ENCODE data around the gene BPIFA1.
A peak's percentile ranks its signal among the peaks of the same experiment; 100 is the strongest.

BPIFA1 gene

DNA sequence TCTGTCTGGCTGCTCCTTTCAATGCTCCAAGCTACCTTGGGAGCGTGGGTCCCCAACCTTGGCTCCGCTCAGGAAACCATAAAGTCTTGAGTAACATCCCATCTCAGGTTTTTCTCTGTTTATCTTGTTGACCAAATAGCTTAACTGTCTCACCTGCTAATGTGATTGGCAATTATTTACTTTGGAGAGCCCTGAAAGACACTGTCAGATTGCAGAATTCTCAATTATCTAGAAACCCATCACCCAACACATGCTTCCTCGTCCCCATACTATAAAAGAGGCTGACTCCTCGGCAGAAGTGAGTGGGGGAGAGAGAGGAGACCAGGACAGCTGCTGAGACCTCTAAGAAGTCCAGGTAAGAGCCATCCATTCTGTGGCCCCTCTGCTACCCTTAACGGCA lies at the start of gene BPIFA1:
TSS of gene BPIFA1 (plus strand) at position 301 of the 400 bp plus-strand sequence. CDS start 1,716 bp downstream, outside the sequence.
- no peak for DNase-seq

GRCh38 chr20:33187491-33187890 lies 48.3 kb upstream of the BPIFA1 start:
- DNase-seq, result no peak

DNA sequence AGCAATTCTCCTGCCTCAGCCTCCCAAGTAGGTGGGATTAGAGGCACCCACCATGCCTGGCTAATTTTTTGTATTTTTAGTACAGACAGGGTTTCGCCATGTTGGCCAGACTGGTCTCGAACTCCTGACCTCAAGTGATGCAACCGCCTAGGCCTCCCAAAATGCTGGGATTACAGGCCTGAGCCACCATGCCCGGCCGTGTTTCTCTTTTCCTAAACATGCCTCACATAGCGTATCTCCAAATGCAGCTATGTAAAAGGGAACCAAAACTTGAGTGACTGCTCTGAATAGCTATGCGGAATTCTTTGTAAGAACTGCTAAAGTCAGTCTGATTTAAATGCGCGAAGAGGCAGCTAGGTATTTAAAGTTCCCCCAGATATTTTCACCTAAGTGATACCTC lies 47.4 kb upstream of the BPIFA1 start:
- DNase-seq, result no peak

- DNase-seq, result no peak
Observed at GRCh38 chr20:33191484-33191883, 44.3 kb upstream of the BPIFA1 start.

DNA sequence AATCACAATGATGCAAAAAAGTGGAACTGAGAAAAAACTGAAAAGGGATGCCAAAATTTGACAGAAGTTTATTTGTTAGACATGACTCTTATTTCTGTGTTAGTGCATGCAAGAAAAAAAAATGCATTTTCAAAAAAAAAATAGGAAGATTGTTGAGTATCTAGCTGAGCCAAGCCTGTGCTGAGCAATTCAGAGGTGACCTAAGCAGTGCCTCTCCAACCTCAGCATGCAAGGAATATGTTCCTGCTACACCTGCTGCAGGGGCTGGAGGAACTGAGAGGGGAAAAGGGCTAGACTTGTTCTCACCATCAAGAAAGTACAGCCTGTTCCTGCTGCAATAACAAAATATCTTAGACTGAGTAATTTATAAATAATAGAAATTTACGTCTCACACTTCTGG lies 43.8 kb upstream of the BPIFA1 start:
- DNase-seq, result no peak

DNA sequence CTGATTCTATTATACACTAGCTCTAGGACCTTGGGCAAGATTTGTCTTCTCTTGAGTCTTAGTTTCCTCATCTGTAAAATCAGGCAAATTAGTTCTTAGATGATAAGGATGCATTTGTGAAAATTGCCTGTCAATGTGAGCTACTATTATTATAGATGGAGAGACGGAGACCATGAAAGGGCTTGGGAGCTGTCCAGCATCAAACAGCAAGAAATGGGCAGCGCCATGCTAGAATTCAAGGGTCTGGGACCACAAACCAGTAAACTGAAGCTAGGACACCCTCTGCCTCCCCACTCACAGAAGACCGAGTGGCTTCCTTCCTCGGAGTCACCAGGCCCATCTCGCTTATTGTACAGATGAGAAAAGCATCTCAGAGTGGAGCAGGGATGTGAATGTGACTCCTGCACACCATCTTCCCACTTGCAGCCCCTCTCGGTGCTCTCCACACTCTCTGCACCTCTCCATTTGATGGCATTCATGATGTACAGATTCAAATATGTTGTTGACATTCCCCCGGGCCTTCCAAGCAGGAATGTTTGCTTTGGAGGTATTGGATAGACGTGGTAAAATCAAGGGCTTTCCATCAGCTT lies 42.8 kb upstream of the BPIFA1 start:
- no peak for DNase-seq

DNA sequence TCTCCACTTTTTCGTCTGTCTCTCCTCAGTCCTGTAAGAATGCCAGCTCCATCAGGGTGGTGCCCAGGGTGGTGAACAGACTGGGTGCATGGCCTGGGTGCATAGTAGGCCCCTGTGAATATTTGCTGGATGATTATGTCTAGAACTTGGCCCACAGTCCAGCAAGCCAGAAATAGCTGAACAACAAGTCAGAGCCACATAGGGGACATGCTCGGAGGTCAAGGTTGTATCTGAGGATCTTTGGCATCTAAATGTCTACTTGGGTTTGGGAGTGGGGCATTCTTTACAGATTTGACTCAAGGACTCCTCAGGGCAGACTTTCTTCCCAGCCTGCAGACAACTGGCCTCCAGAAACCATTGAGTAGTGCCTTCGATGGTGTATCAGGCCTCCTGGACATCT lies 36.8 kb upstream of the BPIFA1 start:
- no peak for DNase-seq

DNA sequence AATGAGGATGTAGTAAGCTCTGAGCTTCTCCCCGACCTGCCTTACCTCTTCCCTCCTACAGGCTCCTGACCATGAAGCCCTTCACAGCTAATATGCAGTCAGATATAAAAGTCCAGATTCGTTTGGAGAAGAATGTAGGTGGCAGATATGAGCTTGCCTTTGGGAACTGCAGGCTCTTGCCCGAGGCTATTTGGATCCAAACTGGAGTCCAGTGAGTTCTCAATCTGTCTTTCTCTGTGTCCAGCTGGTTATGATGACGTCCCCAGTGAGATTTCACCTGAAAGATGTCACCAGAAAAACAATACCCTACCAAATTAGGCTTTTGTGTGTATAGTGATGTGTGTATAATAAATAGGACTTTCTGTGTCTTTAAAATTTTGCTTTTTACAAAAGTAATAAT lies 33.3 kb upstream of the BPIFA1 start:
- no peak for DNase-seq

GRCh38 chr20:33203444-33203843 lies 32.4 kb upstream of the BPIFA1 start:
- no peak for DNase-seq

DNA sequence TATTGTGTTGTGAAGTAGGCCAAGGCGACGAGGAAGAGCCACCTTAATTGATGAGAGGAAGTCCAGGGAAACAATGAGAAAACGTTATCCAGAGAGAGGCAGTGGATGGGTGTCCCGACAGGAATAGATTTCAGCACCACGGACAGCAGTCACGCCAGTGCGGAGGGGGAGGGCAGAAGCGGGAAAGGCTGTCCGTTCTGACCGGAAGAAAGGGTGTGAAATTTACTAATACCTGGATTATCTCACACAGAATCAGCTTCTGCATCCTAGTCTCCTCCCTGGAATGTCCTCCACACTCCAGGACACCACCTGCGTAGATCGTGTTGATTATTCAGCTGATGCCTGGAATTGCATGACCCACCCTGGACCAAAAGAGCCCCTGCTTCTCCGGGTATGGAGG lies 26.0 kb upstream of the BPIFA1 start:
- DNase-seq, result peak in 1 of 2 experiments; percentile 19

GRCh38 chr20:33210371-33210770 lies 25.4 kb upstream of the BPIFA1 start:
- no peak for DNase-seq

GRCh38 chr20:33211817-33212424 lies 23.9 kb upstream of the BPIFA1 start:
- DNase-seq, result no peak

- DNase-seq, result no peak
Observed at GRCh38 chr20:33217052-33217451, 18.7 kb upstream of the BPIFA1 start, which contains the start of gene BPIFA3. Gene BPIFA3 (plus strand): TSS chr20:33217352. CDS start chr20:33217537, 185 bp downstream.

DNA sequence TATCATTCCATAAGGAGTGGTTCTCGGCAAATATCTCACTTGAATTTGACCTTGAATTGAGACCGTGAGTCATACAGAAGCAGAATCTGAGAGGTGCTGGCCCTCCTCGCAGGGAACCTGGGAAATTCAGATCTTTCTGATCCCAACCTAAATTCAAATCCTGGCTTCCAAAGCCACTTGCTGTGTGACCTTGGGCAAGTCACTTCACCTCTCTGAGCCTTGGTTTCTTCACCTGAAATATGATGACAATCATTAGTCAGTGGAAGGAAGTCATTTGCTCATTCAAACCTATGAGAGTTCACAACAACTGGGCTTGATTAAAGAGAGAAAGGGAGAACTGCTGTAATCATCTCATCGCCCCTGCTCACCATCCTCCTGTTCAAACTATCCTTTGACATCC lies 11.4 kb upstream of the BPIFA1 start:
- no peak for DNase-seq

DNA sequence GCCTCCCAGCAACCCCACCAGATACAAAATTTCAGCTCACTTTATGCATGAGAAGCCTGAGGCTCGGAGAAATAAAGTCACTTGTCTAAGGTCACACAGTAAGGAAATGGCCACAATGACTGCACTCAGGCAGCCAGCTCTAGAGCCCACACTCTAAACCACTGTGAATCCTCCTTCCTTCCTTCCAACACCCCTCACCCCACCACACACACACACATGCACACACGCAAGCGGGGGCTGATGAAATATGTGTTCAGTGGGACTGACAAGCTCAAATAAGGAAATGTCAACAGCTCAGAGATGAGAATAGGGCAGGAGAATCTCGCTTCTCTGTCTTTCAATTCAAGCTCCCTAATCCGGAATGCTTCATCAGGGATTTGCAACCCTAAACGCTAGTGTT lies 6.0 kb upstream of the BPIFA1 start:
- no peak for DNase-seq

- no peak for DNase-seq
Observed at GRCh38 chr20:33231237-33231636, 4.6 kb upstream of the BPIFA1 start.

DNA sequence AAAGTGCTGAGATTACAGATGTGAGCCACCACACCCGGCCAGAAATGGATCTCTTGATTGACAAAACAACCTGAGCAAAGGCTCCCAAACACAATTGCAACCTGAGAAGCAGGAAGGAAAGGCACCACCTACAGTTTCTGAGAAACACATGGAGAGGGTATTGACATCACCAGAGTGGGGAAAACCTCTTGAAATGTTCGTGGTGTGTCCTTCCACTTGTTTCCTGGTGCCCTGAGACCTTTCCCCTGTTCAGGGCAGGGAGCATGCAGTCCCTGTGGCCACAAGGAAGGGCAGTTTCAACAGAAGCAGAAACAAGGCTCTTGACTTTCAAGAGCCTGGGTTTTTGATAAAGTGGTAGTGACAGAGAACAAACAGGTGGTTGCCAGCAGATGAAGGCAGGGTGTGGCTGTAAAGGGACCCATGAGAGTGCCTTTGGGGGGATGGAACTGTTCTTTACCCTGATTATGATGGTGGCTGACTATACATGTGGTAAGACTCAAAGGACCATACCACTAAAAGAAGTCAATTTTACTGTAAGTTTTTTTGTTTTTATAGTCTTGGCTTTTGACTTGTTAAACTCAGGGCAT lies 3.2 kb upstream of the BPIFA1 start:
- DNase-seq, result no peak

DNA sequence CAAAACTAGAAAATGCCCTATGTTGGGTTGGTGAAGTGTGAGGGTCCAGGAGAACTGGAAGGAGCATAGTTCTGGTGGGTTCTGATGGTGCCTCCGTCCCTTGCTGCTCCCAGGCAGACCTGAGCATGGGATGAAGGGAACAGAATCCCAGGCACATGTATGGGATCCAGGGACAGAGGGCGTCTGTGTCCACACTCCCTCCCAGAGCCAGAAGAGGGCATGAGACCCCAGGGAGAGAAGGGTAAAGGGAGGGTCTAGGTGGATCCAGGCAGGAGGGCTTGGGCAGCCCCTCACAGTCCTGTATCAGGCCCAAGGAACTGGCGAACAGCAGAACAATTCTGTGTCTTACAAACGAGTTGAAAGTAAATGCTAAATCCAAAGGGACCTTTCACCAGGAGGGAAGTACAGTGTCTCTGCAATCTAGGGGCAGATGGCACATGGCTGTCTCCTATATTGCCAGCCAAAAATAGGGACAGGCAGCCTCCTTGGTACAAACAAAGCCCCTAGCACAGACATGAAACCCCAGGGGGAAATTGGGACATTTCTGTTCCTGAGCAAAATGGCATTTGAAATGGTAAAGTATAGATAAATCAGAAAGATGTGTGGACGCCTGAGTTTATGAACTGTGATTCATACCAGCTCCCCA lies 2.5 kb upstream of the BPIFA1 start:
- no peak for DNase-seq

DNA sequence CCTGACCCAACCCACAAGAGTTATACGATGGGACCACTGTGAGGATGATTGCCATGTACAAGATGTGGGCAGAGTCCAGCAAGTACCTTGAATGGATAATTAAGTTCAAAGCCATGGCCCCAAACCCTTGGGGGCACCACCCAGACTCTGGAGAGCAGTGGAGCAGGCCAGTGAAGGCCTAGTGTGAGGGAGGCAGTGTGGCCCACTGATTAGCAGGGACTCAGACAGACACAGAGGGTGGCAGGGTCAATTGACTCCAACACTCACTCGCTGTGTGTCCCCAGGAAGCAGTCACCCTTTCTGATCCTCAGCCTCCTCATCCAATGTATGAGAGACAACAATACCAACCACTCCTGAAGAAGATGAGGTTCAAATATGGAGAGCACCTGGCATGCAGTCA lies 1.7 kb upstream of the BPIFA1 start:
- DNase-seq, result no peak

- no peak for DNase-seq
Observed at GRCh38 chr20:33236351-33236750, 555 bp downstream of the BPIFA1 start.

- DNase-seq, result no peak
Observed at GRCh38 chr20:33237989-33238388, 2.2 kb downstream of the BPIFA1 start.

- DNase-seq, result no peak
Observed at GRCh38 chr20:33239418-33239817, 3.6 kb downstream of the BPIFA1 start.

DNA sequence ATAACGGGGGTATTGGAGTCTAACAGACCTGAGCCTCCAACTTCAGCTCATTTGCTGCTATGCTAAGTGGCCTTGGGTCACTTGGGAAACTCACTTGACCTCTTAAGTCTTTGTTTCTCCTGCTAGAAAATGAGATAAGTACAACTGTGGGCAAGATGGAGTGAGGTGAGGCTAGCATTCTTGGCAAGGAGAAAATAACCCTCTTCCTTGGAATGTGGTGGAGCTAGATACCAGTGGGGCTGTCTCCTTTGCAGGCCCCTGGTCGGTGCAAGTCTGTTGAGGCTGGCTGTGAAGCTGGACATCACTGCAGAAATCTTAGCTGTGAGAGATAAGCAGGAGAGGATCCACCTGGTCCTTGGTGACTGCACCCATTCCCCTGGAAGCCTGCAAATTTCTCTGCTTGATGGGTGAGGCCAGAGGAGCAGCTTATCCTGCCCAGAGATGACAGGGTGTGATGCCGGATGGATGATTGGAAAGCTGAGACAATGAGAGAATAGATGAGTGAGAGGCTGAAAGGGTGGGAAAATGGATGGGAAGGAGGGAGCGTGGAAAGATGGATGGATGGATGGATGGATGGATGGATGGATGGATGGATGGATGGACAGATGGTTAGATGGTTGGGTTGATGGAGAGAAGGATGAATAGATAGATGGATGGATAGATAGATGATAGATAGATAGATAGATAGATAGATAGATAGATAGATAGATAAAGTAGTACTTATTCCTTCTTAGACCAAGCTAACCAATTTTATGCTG lies 4.4 kb downstream of the BPIFA1 start:
- no peak for DNase-seq

Data from stimulated activated CD4-positive, alpha-beta T cell treated with anti-CD3 and anti-CD28 coated beads, Interleukin-4, amount 100 ng/mL, for 4 hours (primary cell).